CD4-positive, alpha-beta T cell treated with Interleukin-6 for 4 hours (primary cell): ENCODE measurements around the gene CSMD2.
"Not testable (repeated sequence)": the region's sequence is repeated elsewhere in the genome, so short reads cannot be mapped to it uniquely, and the experiment has no call there.

Experiments
- DNase-seq: peaks from one replicate; pipeline ENCODE4 v3.0.0-alpha.2; 2020; ENCODE audit warnings: mixed read lengths

CSMD2 gene

GRCh38 chr1:34050709-34051485 is 114.1 kb downstream of the CSMD2 start:
- DNase-seq = no peak

- no peak for DNase-seq
Measured at GRCh38 chr1:34049994-34050393, 115.0 kb downstream of the CSMD2 start.

- no peak for DNase-seq
Measured at GRCh38 chr1:34049477-34049876, 115.6 kb downstream of the CSMD2 start.

- DNase-seq = no peak
Measured at GRCh38 chr1:34037856-34038255, 127.2 kb downstream of the CSMD2 start.

- DNase-seq = no peak
Measured at GRCh38 chr1:34037109-34037508, 127.9 kb downstream of the CSMD2 start.

GRCh38 chr1:34034036-34034435 is 131.0 kb downstream of the CSMD2 start:
- DNase-seq = no peak

- no peak for DNase-seq
Measured at GRCh38 chr1:34029954-34030353, 135.1 kb downstream of the CSMD2 start.

- DNase-seq = no peak
Measured at GRCh38 chr1:34029515-34029914, 135.5 kb downstream of the CSMD2 start.

GRCh38 chr1:34028381-34029055 is 136.5 kb downstream of the CSMD2 start:
- DNase-seq = no peak

- DNase-seq = no peak
Measured at GRCh38 chr1:34025675-34026074, 139.4 kb downstream of the CSMD2 start.

GRCh38 chr1:34024485-34024884 is 140.5 kb downstream of the CSMD2 start:
- no peak for DNase-seq

- DNase-seq = no peak
Measured at GRCh38 chr1:34019741-34020552, 145.1 kb downstream of the CSMD2 start.

GRCh38 chr1:34018285-34018684 is 146.7 kb downstream of the CSMD2 start:
- DNase-seq = no peak

GRCh38 chr1:34016281-34016680 is 148.7 kb downstream of the CSMD2 start:
- not testable (repeated sequence) for DNase-seq

- DNase-seq = no peak
Measured at GRCh38 chr1:34013958-34014737, 150.9 kb downstream of the CSMD2 start.

- DNase-seq = no peak
Measured at GRCh38 chr1:34013136-34013535, 151.9 kb downstream of the CSMD2 start.

GRCh38 chr1:34009340-34009985 is 155.6 kb downstream of the CSMD2 start:
- DNase-seq = no peak

- no peak for DNase-seq
Measured at GRCh38 chr1:34007760-34008159, 157.3 kb downstream of the CSMD2 start.

- DNase-seq = no peak
Measured at GRCh38 chr1:34005309-34005708, 159.7 kb downstream of the CSMD2 start.

- DNase-seq = no peak
Measured at GRCh38 chr1:34002810-34003209, 162.2 kb downstream of the CSMD2 start.

GRCh38 chr1:33997127-33998036 is 167.6 kb downstream of the CSMD2 start:
- no peak for DNase-seq
